GOT3 (cell line): ENCODE data around the gene TDRD7.

Source experiments
- DNase-seq: peaks from one replicate; lab custom pipeline; 2025; ENCODE audit warnings: mixed read lengths; lab: John Stamatoyannopoulos, UW

The TDRD7 gene

DNA sequence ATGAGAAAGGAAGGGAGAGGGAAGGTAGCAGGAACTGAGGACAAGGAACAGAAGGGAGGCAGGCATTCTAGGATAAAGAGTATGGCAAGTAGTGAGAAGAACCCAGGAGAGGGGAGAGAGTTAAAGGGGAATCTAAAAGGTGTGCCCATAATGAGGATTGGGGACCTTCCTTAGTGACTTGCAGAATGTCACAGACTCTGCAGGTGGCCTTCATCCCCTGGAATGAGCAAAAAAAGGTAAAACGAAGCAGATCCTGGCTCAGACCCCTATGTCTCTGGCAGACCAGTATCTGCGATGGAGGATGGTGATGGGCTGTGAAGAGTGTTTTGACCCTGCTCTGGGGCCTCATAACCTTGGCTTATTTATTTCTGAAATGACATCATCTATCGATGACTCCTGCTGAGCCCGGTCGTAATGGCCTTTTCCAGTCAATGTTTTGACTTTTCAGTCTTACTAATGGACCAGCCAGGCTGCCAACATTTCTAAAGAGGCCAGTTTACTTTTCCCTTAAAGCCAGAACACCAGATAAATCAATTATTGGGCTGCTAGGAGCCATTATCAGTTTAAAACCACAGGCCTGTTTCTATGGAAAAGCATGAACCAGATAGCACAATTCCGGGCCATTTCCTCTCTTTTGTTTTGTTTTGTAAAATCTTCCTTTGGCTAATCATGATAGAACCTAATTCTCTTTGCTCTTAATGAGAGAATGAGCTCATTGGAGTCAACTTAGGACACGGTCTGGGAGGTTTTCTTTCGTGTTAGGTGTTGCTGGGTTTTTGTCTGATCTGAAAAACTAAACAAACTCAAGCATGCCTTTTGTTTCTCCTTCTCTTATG, 92.7 kb downstream of the TDRD7 start:
- DNase-seq, result no peak

DNA sequence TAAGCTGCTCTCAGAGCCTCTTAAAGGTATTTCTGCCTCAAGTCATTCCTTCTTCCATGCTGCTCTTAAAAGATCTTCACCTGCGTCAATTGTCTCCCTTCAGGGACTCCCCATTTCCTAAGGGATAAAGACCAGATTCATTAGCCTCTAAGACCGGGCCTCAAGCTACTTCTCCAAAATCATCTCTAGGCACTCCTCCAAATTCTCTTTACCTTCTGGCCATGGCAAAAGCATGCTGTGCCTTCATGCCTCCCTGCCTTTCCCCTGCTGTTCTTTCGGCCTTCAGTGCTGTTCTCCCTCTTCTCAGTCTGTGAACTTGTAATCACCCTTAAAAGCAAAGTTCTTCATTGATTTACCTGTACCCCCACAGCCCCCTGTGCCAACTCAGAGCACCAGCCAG, 93.9 kb downstream of the TDRD7 start:
- no peak for DNase-seq

DNA sequence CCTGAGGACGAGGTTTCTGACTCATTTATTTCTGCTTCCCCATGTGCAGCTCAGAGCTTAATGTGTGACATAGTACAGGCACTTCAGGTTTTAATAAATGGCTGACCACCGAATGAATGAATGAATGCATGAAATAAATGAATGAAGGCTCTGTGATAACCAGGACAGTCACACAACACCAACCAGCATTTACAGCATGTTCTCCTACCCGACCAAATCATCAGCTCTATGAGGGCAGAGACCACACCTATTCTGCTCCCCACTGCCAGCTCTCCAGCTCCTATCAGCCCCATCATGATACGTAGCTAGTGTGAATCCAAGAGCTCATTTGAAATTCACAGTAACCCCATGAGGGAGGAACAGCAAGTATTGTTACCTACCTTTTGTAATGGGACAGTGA, 94.4 kb downstream of the TDRD7 start:
- no peak for DNase-seq

DNA sequence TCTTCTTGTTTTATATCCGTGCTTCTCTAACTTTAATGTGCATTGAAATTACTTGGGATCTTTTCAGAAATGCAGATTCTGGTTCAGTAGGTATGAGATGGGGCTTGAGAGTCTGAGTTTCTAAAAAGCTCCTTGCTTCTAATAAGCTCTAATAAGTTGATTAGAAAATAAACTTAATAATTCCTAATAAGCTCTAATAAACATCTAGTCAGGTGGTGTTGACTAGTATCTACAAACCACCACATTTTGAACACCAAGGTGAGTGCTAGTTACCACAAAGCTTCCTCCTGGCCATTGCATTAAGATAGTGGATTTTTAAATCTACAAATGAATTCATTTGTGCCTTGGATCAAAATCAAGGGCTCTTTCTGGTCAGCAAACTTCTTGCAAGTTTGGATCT, 94.9 kb downstream of the TDRD7 start:
- DNase-seq, result no peak

DNA sequence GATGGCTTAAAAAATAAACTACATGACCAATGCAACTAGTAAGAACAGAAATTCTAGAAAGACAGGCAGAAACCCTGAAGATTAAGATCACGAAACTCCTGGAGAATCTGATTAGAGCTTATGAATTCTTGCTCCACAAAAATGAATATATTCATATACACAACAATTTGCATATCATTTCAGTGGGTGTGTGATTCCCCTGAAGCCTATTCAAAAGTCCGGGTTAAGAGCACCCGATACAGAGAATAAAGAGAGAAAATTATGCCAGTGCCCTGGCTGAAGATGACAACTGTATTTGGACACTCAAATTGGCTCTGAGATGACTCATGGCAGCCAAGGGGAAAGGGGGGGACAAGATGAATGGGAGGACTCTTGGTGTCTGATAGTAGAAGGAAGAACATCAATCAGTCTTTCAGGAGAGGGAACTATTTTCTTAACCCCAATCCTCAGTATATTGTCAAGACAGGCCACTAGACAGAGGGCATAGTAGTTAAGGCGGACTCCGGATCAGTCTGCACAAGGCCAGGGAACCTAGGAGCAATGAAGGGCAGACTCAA, 95.6 kb downstream of the TDRD7 start:
- DNase-seq, result no peak

DNA sequence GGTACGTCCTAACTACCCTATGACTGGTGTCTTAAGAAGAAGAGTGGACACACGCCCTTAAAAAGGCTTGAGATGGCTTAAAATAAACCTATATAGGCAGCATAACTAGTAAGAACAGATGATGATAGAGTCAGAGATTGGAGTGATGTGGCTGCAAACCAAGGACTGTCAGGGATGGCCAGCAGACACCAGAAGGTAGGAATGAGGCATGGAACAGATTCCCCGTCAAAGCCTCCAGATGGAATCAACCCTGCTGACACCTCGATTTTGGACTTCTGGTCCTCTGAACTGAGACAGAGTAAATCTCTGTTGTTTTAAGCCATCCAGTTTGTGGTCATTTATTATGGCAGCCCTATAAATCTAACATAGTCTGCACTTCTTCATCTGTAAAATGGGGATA, 97.0 kb downstream of the TDRD7 start:
- DNase-seq, result no peak

DNA sequence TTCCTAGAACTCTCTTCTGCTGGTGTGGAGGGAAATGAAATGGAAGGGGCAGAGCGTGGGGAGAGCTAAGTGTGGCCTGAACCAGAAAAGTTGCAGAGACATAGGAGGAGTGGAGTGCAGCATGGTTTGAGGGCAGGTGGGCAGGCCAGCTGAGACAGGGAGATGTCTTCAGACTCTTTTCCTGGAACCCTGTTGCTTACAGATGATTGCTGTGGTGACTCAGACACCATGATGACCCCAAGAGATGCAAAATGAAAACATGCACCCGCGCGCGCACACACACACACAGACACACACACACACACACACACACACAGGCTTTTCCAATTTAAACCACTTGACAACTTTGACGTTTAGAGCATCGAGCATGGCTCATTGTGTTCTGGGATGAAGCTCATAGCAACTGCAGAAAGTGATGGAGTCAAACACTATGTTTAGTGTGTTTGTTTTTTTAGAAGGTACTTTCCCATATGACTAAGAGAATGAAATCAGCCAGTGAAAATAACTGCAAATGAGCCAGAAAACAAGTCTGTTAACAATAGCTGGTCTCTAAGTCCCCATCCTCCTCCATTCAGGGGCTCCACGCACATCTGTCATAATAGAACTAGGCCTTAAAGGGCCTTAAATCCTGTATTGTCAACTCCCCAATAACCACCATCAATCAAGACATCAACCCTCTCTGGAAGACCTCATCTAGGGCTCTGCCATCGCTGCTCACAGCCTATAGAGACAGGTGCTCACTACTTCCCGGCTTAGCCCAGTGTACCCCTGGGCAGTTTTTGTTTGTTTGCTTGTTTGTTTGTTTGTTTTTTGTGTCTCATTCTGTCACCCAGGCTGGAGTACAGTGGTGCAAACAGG, 99.1 kb downstream of the TDRD7 start:
- DNase-seq, result no peak

DNA sequence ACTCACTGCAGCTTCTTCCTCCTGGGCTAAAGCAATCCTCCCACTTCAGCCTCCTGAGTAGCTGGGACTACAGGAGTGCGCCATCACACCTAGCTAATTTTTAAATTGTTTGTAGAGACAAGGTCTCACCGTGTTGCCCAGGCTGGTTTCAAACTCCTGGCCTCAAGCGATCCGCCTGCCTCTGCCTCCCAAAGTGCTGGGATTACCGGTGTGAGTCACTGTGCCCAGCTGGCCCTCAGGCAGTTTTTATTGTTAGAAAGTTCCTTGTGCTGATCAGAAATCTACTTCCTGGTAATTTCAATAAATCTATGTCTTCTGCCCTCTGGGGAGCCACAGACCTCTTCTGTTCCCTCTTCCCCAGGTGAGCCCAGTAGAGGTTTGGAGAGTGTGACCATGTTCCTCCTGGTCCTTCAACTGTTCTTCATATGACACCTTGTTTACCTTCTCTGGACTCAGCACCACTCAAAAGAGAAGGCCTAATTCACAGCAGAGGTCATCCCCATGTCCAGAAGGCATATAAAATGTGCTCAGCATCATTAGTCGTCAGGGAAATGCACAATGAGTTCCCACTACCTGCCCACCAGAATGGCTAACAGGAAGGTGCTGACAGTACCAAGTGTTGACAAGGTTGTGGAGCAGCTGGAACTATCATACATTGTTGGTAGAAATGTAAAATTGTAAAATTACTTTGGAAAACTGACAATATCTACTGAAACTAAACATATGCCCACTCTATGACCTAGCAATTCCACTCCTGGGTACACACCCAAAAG, 99.9 kb downstream of the TDRD7 start:
- no peak for DNase-seq

DNA sequence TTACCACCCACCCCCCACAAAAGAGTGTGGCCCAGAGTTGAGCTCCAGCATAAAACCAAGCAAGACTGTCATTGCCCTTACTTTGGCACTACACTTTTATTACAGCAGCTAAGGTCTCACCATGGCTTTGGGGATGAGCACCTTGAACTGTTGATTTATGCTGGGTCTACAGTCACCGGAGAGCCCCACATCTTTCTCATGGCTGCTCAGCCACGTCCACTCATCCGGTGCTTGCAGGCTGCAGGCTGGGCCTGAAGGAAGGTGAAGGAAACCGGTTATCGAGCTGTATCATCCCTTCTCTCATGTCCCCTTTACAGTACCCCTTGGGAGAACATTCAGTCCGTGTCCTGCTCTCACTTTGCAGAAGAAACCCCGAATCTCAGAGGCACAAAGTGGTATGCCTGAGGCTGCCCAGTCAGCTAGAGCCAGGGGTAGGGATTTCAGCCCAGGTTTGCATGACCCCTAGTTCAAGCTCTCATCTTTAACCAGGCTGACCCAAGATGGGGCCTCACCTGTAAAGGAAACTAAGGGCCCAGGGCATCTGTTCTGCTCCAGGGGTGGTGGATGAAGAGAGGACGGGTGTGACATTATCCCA, 101.2 kb downstream of the TDRD7 start:
- no peak for DNase-seq

DNA sequence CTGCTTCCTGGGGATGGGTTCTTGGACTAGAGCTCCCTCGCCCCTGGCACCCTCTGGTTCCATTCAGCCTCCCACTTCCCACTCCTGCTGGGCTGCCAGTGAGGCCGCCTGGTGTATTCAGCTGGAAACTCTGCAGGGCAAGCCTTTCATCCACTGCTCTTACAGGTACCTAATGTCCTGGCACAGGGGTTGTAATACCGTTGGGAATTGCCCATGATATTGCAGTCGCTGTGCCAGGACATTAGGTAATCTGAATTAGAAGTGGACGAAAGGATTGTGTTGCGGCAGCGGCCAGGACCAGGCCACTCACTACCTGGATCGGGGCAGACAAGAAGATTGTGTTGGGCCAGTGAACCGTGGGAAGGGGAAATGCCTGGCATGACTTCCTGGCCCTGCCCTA, 102.6 kb downstream of the TDRD7 start:
- no peak for DNase-seq

DNA sequence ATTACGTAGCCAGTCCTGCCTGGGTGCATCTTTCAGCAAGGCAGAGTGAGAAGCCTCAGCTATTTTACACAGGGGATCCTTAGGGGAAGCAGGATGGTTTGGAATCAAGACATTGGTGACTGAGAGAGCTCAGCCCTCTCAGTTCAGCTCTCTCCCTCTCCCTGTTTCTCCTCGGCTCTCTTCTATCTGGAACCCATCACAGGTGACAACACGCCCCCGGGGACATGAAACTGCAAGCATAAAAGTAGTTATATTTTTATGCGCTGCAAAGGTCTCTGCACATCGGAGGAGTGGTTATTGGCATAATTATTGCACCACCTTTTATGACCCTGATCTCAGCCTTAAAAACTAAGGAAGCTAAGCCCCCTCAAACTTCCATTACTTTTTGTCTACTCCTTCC, 103.8 kb downstream of the TDRD7 start:
- DNase-seq, result no peak

DNA sequence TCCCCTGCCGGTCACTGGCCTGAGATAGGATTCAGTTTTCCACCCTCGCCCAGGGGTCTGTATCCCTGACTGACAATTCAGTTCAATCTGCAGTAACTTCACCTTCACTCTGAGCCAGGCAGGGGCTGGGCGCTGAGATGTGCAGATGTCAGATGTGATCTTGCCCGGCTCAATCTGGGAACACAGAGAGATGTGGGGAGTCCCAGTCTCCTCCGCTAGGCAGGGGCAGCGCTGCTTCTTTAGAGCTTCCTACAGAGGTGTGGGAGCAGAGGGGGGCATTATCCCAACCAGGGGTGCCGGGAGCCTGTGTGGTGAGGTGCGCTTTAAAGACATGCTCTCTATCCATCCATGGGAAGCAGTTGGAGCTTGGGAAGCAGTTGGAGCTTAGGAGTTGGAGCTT, 104.2 kb downstream of the TDRD7 start:
- DNase-seq, result no peak

DNA sequence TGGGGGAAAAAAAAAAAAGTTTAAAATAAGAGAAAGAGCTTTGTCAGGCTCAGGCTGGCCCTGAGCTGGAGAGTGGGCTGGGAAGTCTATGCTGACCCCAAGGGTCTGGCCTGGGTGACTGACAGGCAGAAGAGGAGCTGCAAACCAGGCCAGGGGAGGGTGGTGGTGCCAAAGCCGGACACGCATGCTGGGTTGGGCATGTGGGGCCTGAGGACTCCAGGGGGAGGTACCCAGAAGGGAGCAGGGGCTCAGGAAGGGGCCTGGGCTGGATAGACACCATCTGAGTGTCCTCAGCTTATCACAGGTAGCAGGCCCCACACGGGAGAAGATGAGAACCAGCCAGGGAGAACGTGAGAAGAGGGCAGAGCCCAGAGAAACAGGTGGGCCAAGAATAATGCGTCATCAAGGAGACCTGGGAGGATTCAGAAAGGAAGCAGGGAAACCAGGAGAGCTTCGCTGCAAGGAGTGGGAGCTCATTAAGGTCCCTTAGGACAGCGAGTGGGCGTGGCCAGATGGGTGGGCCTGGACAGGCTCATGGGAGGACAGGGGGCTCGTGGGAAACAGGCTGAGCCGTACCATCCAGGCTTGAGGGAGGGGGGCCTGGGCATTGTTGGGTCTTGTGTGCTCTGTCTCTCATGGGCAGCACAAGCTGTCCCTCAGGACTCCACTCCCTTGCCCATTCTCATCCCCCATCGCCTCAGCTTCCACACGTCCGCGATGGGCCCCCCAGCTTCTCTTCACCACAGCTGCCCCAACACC, 105.6 kb downstream of the TDRD7 start:
- no peak for DNase-seq

DNA sequence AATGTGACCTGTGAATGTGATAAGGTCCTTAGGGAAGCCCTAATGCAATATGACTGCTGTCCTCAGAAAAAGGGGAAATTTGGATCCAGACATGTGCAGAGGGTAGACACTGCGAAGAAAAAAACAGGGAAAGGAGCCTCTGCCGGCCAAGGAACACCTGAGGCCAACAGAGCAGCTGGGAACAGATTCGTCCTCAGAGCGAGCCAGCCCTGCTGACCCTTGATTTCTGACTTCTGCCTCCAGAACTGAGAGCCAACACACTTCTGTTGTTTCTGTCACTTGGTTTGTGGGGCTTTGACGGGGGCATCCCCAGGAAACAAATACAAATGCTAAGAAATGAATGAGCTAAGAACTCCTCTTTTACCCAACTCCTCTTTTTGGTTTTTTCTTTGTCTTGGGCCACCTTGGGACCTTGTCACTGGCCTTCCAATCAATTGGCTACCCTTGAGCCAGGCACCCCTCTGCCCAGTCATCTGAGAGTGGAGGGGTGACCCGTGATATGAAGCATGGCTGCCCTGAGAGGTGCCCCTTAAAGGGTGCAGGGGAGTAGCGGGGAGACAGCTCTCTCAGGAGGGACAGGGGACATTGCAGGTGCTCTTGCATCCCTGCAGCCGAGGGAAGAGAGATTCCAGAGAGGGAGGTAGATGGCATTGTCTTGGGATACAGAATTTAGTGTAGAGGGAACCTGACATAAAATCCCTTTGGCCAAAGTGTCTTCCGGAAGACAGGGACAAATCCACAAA, 106.4 kb downstream of the TDRD7 start:
- DNase-seq, result no peak

DNA sequence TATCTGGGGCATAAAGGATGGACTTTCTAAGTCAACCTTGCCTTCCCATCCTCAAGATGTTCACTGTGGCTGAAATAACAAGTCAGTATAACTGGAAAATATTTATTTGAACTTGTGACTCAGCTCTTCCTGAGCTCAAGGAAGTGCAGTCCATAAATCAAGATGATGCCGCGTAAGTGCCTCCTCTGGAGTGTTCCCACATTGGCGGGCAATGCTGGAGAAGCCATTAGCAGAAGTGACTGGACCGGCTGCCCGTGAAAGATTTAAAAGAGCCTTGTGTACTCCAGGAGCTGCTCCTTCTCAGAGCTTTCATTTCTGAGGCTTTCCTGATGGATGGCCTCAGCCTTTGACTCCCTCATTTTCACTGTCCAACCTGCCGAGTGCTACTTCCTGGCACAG, 107.0 kb downstream of the TDRD7 start:
- no peak for DNase-seq

DNA sequence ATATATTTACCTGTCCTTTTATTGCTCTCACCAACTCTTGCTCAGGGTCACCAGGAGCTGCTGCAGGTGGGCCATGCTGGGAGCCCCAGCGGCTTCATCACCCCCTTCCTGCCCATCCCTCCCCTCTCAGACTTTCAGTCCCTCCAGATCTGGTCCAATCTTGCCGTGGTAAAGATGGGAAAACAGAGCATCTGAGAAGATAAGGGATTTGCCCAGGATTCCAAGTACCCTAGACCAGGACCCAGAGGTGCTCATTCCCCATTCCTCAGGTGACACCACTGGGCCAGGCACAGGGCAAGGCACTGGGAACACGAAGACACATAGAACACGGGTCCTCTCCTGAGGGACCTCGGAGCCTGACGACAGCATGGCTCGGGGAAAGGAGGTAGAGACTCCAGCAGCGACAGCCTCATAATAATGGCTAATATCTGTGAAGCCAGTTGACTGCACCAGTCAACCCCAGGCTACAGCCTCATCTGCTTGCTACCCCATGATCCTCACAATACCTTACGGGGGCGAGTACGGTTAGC, 107.6 kb downstream of the TDRD7 start:
- DNase-seq, result no peak

DNA sequence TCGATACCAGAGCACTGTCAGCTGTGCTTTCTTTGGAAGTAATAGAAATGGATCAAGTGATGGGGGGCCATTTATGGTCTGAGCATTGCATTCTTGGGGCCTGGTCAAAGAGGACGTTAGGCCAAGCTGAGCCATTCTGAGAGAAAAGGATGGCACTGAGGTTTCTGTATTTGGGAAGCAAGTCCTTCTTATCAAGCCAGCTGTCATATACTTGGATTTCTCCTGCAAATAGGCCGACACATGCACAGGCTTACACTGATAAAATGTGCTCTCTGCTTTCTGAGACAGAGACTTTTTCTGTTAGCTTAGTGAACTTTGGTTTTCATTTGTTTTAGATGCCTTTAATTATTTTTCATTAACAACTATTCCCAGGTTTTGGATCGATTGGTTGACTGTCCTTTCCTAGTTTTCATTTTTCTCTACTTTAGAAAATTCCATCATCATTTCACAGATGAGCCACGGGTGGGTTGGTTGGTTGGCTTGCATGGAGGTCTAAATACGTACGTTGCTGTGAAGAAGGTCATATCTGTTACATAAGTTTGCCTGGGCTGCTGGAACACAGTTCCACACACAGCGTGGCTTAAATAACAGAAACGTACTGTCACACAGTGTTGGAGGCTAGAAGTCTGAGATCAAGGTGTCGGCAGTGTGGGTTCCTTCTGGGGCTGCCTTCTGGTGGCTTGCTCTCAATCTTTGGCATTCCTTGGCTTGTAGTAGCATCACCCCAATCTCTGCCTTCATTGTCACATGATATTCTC, 109.9 kb downstream of the TDRD7 start:
- DNase-seq, result no peak

DNA sequence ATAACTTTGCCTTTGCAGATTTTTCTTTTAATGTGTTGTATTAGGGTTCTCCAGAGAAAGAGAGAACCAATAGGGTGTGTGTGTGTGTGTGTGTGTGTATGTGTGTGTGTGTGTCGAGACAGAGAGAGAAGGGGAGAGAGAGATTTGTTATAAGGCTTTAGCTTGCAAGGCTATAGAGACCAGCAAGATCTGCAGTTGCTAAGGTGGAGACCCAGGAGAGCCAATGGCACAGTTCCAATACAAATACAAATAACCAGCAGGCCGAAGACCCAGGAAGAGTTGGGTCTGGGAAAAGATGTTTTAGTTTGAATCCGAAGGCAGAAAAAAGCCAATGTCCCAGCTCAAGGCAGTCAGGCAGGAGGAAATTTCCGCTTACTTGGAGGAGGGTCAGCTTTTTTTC, 112.5 kb downstream of the TDRD7 start:
- no peak for DNase-seq

DNA sequence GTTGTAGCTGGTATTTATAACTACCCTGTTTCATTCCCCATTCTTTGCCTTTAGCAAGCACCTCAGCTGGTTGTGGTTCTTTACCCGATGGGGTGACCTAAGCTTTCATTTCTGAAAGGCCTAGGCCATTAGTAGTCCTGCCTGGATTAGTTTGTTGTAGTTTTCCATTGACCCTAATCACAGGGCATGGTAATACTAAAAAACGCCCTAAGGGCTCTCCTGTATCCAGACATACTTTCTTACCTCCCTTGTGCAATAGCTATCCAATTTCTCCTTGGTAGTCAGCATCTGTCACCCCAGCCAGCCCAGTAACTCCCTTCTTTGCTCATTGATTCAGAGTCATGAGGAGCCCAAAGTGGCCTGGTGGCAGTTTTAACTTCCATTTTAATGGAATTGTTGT, 113.6 kb downstream of the TDRD7 start:
- no peak for DNase-seq
